Motor neuron (in vitro differentiated cells): ENCODE measurements around the gene UBN1. TPM values are rescaled to one million over a fixed set of nuclear protein-coding genes. Genes with fewer than 3 reads are reported as not detected.

Experiments used
- ATAC-seq, 8 experiments: fragments of 200-7000 bp; cut with Tn5 transposase; replicated peaks in 6 of 8; 2 replicates each; pipeline ENCODE4 v1.8.0; 2021; ENCODE audit warnings: mild to moderate bottlenecking in 8 of 8, moderate library complexity in 8 of 8
- H3K27ac ChIP-seq, 2 donors: fragments of 250-450 bp; sonication (Bioruptor Pico); 2 replicates each; pipeline ENCODE4 v1.9.0; 2021; ENCODE audit warnings: antibody characterized with exemption in 2 of 2, mild to moderate bottlenecking in 2 of 2, moderate library complexity in 1 of 2
- H3K4me1 ChIP-seq, 2 donors: fragments of 250-450 bp; sonication (Bioruptor Pico); replicated peaks in 1 of 2; 2 replicates each; pipeline ENCODE4 v1.6.1; 2021; ENCODE audit warnings: antibody characterized with exemption in 2 of 2, mild to moderate bottlenecking in 2 of 2, moderate library complexity in 1 of 2
- H3K4me3 ChIP-seq, 5 donors: fragments of 250-450 bp; sonication (Bioruptor Pico); 2 replicates each; pipeline ENCODE4 v1.9.0; 2021; ENCODE audit warnings: antibody characterized with exemption in 5 of 5, mild to moderate bottlenecking in 5 of 5, moderate library complexity in 4 of 5
- WGBS, 10 experiments: fragments of 450-650 bp; shearing (Covaris generic); methylation state at CpG; one replicate each; pipeline ENCODE4 v1.0.0; 2022; 5-methylcytosine and 5-hydroxymethylcytosine counted together
- in situ Hi-C, 9 experiments: fragments of 400-800 bp; cut with MboI; loops; one replicate each; pipeline ENCODE4 v1.15.0; 2021; ENCODE audit warnings: low sequenced_read_pairs in 9 of 9, low pct_unique_long_range_greater_than_20kb in 2 of 9; ENCODE audit not compliant: unreplicated experiment in 9 of 9
- total RNA-seq, 8 experiments: library from RNA; unstranded; fragments of 300-600 nt; gene quantifications; 2 replicates each; pipeline versions ENCODE4 v1.2.3 to v1.2.4, GENCODE V29; 2022

Gene UBN1, protein sequence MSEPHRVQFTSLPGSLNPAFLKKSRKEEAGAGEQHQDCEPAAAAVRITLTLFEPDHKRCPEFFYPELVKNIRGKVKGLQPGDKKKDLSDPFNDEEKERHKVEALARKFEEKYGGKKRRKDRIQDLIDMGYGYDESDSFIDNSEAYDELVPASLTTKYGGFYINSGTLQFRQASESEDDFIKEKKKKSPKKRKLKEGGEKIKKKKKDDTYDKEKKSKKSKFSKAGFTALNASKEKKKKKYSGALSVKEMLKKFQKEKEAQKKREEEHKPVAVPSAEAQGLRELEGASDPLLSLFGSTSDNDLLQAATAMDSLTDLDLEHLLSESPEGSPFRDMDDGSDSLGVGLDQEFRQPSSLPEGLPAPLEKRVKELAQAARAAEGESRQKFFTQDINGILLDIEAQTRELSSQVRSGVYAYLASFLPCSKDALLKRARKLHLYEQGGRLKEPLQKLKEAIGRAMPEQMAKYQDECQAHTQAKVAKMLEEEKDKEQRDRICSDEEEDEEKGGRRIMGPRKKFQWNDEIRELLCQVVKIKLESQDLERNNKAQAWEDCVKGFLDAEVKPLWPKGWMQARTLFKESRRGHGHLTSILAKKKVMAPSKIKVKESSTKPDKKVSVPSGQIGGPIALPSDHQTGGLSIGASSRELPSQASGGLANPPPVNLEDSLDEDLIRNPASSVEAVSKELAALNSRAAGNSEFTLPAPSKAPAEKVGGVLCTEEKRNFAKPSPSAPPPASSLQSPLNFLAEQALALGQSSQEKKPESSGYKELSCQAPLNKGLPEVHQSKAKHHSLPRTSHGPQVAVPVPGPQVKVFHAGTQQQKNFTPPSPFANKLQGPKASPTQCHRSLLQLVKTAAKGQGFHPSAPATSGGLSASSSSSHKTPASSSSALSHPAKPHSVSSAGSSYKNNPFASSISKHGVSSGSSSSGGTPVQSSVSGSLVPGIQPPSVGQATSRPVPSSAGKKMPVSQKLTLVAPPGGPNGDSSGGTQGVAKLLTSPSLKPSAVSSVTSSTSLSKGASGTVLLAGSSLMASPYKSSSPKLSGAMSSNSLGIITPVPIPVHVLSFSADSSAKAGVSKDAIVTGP (N-terminal part only)
- 10 to 100 TPM; 14.0 to 43.7 (median 24.2) TPM for total RNA-seq

- WGBS, 10 experiments: 0% methylated on average over 7 to 14 of the region's 126 CpGs; no CpG with 5 or more reads in 8 of the 10 experiments
- Histone ChIP-seq H3K4me1 (peaks cover 17 to 33% of the 10 kb centered on the region in 2 donors), H3K27ac (peak within 1 kb of the TSS; percentile 94 to 98), H3K4me3 (peak within 1 kb of the TSS; percentile 79 to 97 (median 92))
- in situ Hi-C loops: no loop called here
- peak; percentile 73 to 94 (median 90) for ATAC-seq
Observed at GRCh38 chr16:4846901-4847773, at the start of gene UBN1, which contains the start of gene GLYR1. UBN1 (plus strand) TSS chr16:4847481; CDS start chr16:4852918, 5,437 bp downstream. GLYR1 (minus strand) TSS chr16:4847288; CDS start chr16:4847265, 23 bp downstream.

DNA sequence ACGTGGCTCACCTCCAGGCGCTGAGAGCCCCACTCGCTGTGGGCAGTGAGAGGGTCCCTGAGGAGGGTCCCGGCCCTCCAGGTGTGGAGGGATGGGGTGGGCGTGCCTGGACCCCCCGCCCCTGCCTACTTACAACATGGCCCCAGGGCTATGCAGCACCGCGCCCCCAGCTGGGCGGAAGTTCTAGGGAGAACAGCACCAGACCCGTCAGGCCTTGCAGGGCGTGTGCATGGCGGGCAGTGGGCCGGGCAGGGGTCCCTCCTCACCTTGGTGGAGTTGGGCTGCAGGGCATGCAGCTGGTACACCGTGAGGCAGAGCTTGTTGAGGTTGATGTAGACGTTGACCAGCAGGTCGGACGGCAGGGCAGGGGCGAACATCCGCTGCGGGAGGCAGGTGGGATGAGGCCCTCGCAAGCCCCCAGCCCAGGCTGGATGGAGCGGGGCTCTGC is 49.5 kb upstream of the UBN1 start:
- 88 to 93% (median 89%) methylated on average over 3 to 6 of the region's 22 CpGs; no CpG with 5 or more reads in 7 of the 10 experiments for WGBS, 10 experiments
- ATAC-seq: no peak
- peaks cover 3 to 9% of the 10 kb centered on the region in 2 donors for H3K4me1 ChIP-seq
- H3K27ac ChIP-seq: no peak overlapping the region
- no peak overlapping the region for H3K4me3 ChIP-seq
- in situ Hi-C loops: no loop called here

- no peak for ATAC-seq
- in situ Hi-C loops: no loop called here
- no peak overlapping the region for H3K27ac ChIP-seq
- 100% methylated on average over 1 of the region's 16 CpGs; no CpG with 5 or more reads in 7 of the 10 experiments for WGBS, 10 experiments
- H3K4me3 ChIP-seq: no peak overlapping the region
- H3K4me1 ChIP-seq: peaks cover 7 to 9% of the 10 kb centered on the region in 2 donors
Observed at GRCh38 chr16:4798456-4798855, 48.8 kb upstream of the UBN1 start.

DNA sequence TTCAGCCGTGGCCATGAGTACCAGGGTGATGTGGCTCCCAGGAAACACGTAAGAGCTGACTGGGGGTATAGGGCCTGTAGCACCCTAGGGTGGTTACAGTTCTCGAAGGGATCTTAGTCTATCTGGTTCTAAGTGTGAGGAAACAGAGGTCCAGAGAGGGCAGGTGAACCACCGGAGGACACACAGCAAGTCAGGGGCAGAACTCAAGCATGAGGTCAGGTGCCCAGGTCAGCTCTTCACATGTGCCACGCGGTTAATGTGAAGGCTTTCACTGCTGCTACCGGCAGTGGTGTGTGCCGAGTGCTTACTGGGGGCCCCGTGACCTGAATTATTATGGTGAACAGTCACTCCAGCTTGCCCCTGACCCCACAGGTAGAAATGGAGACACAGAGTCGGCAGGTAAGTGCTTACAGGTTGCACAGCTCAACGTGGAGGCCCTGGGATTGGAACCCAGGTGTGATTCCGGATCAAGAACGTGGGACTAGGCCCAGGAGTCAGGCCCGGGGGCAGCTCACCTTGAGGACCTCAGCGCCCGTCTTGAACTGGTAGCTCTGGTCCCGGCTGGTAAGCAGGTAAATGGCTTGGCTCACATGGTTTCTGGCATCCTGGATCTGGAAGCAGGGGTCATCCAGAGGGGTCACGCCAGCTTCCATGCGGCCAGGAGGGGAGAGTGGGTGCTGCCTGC is 48.0 kb upstream of the UBN1 start:
- peaks cover 9% of the 10 kb centered on the region in 2 donors for H3K4me1 ChIP-seq
- WGBS, 10 experiments: 90 to 100% (median 93%) methylated on average over 1 to 5 of the region's 19 CpGs; no CpG with 5 or more reads in 5 of the 10 experiments
- in situ Hi-C loops: no loop called here
- ATAC-seq: no peak
- H3K27ac ChIP-seq: no peak overlapping the region
- no peak overlapping the region for H3K4me3 ChIP-seq

DNA sequence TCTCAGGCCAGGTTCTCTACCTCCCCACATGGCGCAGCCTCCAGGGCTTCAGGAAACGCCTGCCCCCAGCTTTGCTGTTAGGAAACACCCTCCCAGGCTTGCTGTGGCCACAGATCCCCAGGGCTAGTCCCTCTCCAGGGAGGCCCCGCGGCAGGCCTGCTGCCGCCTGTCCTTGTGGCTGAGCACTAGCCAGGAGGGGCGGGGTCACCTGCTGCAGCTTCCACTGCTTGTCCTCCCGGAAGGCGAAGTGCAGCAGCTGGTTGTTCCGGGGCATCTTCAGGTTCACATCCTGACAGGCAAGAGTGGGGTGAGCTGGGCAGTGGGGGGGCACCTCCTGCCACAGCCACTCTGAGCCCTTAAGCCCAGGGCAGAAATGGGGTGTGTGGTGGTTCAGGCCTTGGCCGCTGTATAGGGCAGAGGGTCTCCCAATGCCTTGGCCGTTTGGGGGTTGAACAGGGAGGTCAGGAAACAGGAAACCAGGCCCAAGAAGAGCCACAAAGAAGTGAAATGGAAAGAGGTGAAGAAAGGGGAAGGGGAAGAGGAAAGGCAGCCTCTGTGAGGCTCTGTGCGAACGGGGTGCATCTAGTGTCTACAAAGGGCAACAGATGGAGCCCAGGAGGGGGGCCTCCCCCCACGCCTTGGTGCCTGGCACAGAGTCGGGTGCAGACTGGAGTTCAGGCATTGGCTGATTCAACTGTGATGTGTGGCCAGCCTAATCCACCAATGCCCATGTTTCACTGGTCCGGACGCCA is 46.8 kb upstream of the UBN1 start:
- Histone ChIP-seq H3K27ac (no peak overlapping the region), H3K4me3 (no peak overlapping the region), H3K4me1 (peaks cover 9% of the 10 kb centered on the region in 2 donors)
- in situ Hi-C loops: no loop called here
- peak in 1 of 8 experiments; percentile 4 for ATAC-seq
- 70 to 100% (median 78%) methylated on average over 2 to 8 of the region's 17 CpGs; no CpG with 5 or more reads in 5 of the 10 experiments for WGBS, 10 experiments

GRCh38 chr16:4801051-4801961 is 46.0 kb upstream of the UBN1 start:
- WGBS, 10 experiments: 20 to 76% methylated on average over 2 to 4 of the region's 29 CpGs; no CpG with 5 or more reads in 8 of the 10 experiments
- Histone ChIP-seq H3K4me3 (peak overlapping the region; percentile 58 to 88 (median 70)), H3K27ac (peak overlapping the region; percentile 89 to 94), H3K4me1 (peaks cover 9% of the 10 kb centered on the region in 2 donors)
- in situ Hi-C loops: no loop called here
- no peak for ATAC-seq

GRCh38 chr16:4801962-4802658 is 45.2 kb upstream of the UBN1 start, which contains the start of gene ROGDI:
ROGDI (minus strand) TSS chr16:4802633; CDS start chr16:4802571, 62 bp downstream.
- peak; percentile 37 to 60 (median 48) for ATAC-seq
- in situ Hi-C loops: no loop called here
- Histone ChIP-seq H3K4me1 (peaks cover 9% of the 10 kb centered on the region in 2 donors), H3K27ac (peak within 1 kb of the TSS; percentile 89 to 94), H3K4me3 (peak within 1 kb of the TSS; percentile 58 to 88 (median 70))
- WGBS, 10 experiments: no CpG with 5 or more reads among the region's 70 CpGs

GRCh38 chr16:4802659-4803287 is 44.5 kb upstream of the UBN1 start:
- WGBS, 10 experiments: 0 to 3% (median 0%) methylated on average over 1 to 6 of the region's 59 CpGs; no CpG with 5 or more reads in 6 of the 10 experiments
- in situ Hi-C loops: no loop called here
- H3K27ac ChIP-seq: peak overlapping the region; percentile 89 to 94
- peaks cover 9% of the 10 kb centered on the region in 2 donors for H3K4me1 ChIP-seq
- H3K4me3 ChIP-seq: peak overlapping the region; percentile 58 to 88 (median 70)
- ATAC-seq: peak; percentile 85 to 93 (median 92)

GRCh38 chr16:4803401-4803844 is 43.9 kb upstream of the UBN1 start:
- no peak for ATAC-seq
- peak overlapping the region; percentile 89 to 94 for H3K27ac ChIP-seq
- WGBS, 10 experiments: 0 to 60% (median 30%) methylated on average over 1 to 7 of the region's 8 CpGs; no CpG with 5 or more reads in 3 of the 10 experiments

More at GRCh38 chr16:4803401-4803844, 43.9 kb upstream of the UBN1 start:
- in situ Hi-C loops: no loop called here
- H3K4me1 ChIP-seq: peaks cover 9% of the 10 kb centered on the region in 2 donors
- peak overlapping the region; percentile 58 to 88 (median 70) for H3K4me3 ChIP-seq
